ENCODE results near the gene PDZD2.

- TF ChIP-seq, protein P1, sequence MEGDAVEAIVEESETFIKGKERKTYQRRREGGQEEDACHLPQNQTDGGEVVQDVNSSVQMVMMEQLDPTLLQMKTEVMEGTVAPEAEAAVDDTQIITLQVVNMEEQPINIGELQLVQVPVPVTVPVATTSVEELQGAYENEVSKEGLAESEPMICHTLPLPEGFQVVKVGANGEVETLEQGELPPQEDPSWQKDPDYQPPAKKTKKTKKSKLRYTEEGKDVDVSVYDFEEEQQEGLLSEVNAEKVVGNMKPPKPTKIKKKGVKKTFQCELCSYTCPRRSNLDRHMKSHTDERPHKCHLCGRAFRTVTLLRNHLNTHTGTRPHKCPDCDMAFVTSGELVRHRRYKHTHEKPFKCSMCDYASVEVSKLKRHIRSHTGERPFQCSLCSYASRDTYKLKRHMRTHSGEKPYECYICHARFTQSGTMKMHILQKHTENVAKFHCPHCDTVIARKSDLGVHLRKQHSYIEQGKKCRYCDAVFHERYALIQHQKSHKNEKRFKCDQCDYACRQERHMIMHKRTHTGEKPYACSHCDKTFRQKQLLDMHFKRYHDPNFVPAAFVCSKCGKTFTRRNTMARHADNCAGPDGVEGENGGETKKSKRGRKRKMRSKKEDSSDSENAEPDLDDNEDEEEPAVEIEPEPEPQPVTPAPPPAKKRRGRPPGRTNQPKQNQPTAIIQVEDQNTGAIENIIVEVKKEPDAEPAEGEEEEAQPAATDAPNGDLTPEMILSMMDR (IDR thresholded peaks at IDR 0.05; ENCODE audit: low read depth, low read length): no peak
- no peak for TF ChIP-seq EZH2phosphoT487 (IDR thresholded peaks at IDR 0.05; ENCODE audit: low read depth)
Observed at GRCh38 chr5:31754741-31755675, 116.1 kb downstream of the PDZD2 start.

Data from OCI-LY3 (cell line).